GM12891 (cell line): Measurements from ENCODE around the gene OPCML.

Source experiments
- PAX5 ChIP-seq: IDR thresholded peaks from 2 replicates; pipeline ENCODE4 v1.6.1; 2011; ENCODE audit warnings: low read length, moderate library complexity, mild to moderate bottlenecking; ENCODE audit not compliant: insufficient read depth, severe bottlenecking
- POLR2A ChIP-seq: IDR thresholded peaks from 2 replicates; pipeline ENCODE4 v1.6.1; 2011; ENCODE audit warnings: low read depth, low read length, control low read depth
- POLR2AphosphoS5 ChIP-seq: IDR thresholded peaks from 2 replicates; pipeline ENCODE4 v1.6.1; 2011; ENCODE audit warnings: low read depth, low read length, control low read depth
- SPI1 ChIP-seq: IDR thresholded peaks from 2 replicates; pipeline ENCODE4 v1.6.1; 2011; ENCODE audit warnings: low read depth, low read length, control low read depth
- TAF1 ChIP-seq: IDR thresholded peaks from 2 replicates; pipeline ENCODE4 v1.6.1; 2011; ENCODE audit warnings: low read depth, low read length, control low read depth

DNA sequence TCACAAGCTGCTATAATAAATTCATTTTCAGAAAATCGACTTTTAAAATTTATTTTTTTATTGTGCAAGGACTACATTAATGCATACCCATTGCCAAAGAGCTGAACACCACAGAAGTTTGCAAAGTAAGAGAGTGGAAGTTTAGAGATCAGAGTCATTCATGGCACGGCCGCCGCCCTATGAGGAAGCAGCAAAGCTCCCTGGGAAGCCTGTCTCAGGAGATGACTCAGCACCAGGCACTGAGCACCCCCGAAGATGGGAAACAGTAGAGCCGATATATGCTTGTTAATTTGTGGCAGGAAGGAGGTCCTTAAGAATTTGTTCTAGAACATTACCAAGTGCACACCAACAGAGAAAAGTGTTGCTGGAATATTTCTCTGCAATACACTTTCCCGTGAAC, 693.7 kb downstream of the OPCML start:
- no peak for TF ChIP-seq POLR2AphosphoS5
- no peak for TF ChIP-seq TAF1
- TF ChIP-seq POLR2A = no peak
- no peak for TF ChIP-seq SPI1
- TF ChIP-seq PAX5 = no peak
